PC-3 (cell line): ENCODE results near the gene SETBP1.

Source experiments
- CTCF ChIP-seq: fragments of 300-600 bp; sonication (generic); conservative IDR thresholded peaks from 2 replicates; pipeline ENCODE4 v1.5.1; 2017; ENCODE audit warnings: antibody characterized with exemption, low read depth, mild to moderate bottlenecking, low read length
- EZH2 ChIP-seq: fragments of 300-600 bp; sonication (generic); IDR thresholded peaks from one replicate; pipeline ENCODE4 v1.6.1; 2017; ENCODE audit warnings: antibody characterized with exemption, mild to moderate bottlenecking, low read length; ENCODE audit not compliant: unreplicated experiment
- EZH2phosphoT487 ChIP-seq: fragments of 300-600 bp; sonication (generic); IDR thresholded peaks from 2 replicates; pipeline ENCODE4 v1.6.1; 2018; ENCODE audit warnings: mild to moderate bottlenecking, antibody characterized with exemption, low read length, borderline replicate concordance

- TF ChIP-seq CTCF (no peak), EZH2 (no peak), EZH2phosphoT487 (no peak)
These were observed 375.1 kb downstream of the SETBP1 start for GRCh38 chr18:45055811-45056210.
